KMS-11 (cell line): ENCODE measurements around the gene KATNAL2.
A peak's percentile ranks its signal among the peaks of the same experiment; 100 is the strongest.

Experiments used
- H2AFZ ChIP-seq: fragments of 200-600 bp; sonication (generic); 2 replicates; pipeline ENCODE4 v1.6.1; 2016; ENCODE audit warnings: antibody characterized with exemption, mixed run types, low read depth
- H3K27ac ChIP-seq: fragments of 200-600 bp; sonication (generic); 2 replicates; pipeline ENCODE4 v1.6.1; 2016; ENCODE audit warnings: mild to moderate bottlenecking, mixed run types
- H3K27me3 ChIP-seq: fragments of 200-600 bp; sonication (generic); 2 replicates; pipeline ENCODE4 v1.6.1; 2017; ENCODE audit warnings: mild to moderate bottlenecking, low read depth, mixed run types, moderate library complexity; ENCODE audit not compliant: insufficient read depth
- H3K36me3 ChIP-seq: fragments of 200-600 bp; sonication (generic); 2 replicates; pipeline ENCODE4 v1.6.1; 2017; ENCODE audit warnings: mild to moderate bottlenecking, mixed run types; ENCODE audit not compliant: insufficient read depth
- H3K4me1 ChIP-seq: fragments of 200-600 bp; sonication (generic); 2 replicates; pipeline ENCODE4 v1.6.1; 2016; ENCODE audit warnings: mild to moderate bottlenecking, low read depth, mixed run types; ENCODE audit not compliant: poor library complexity, severe bottlenecking
- H3K4me2 ChIP-seq: fragments of 200-600 bp; sonication (generic); 2 replicates; pipeline ENCODE4 v1.7.0; 2016; ENCODE audit warnings: mild to moderate bottlenecking, mixed run types
- H3K4me3 ChIP-seq: fragments of 200-600 bp; sonication (generic); IDR thresholded peaks from 2 replicates; pipeline ENCODE4 v1.6.1; 2017; ENCODE audit warnings: low read depth, low read length, mixed read lengths; ENCODE audit not compliant: insufficient read depth
- H3K79me2 ChIP-seq: fragments of 200-600 bp; sonication (generic); 2 replicates; pipeline ENCODE4 v1.6.1; 2016; ENCODE audit warnings: low read depth, mixed run types; ENCODE audit not compliant: insufficient read depth
- H3K9ac ChIP-seq: fragments of 200-600 bp; sonication (generic); 2 replicates; pipeline ENCODE4 v1.6.1; 2016; ENCODE audit warnings: mild to moderate bottlenecking, mixed run types
- H4K20me1 ChIP-seq: fragments of 200-600 bp; sonication (generic); 2 replicates; pipeline ENCODE4 v1.6.1; 2016; ENCODE audit warnings: mild to moderate bottlenecking, mixed run types; ENCODE audit not compliant: insufficient read depth
- TF ChIP-seq, protein P1 (sequence below): fragments of 200-600 bp; sonication (generic); conservative IDR thresholded peaks from 2 replicates; pipeline ENCODE4 v1.6.1; 2017; ENCODE audit warnings: low read depth, mild to moderate bottlenecking, antibody characterized with exemption, low read length, moderate library complexity, mixed read lengths

KATNAL2 gene

GRCh38 chr18:46886893-46887292, 30.5 kb upstream of the KATNAL2 start:
- Histone ChIP-seq H3K27ac (no peak overlapping the region), H4K20me1 (peaks cover 11% of the 10 kb centered on the region; the same call in 1 of the 2 replicates), H3K79me2 (peaks cover 69% of the 10 kb centered on the region), H3K9ac (no peak overlapping the region), H2AFZ (no peak overlapping the region), H3K4me3 (no peak overlapping the region), H3K4me2 (no peak overlapping the region), H3K27me3 (no peaks in the 10 kb centered on the region), H3K36me3 (peaks cover 4% of the 10 kb centered on the region; the same call in 1 of the 2 replicates), H3K4me1 (peaks cover 10% of the 10 kb centered on the region)
- TF ChIP-seq, protein P1, sequence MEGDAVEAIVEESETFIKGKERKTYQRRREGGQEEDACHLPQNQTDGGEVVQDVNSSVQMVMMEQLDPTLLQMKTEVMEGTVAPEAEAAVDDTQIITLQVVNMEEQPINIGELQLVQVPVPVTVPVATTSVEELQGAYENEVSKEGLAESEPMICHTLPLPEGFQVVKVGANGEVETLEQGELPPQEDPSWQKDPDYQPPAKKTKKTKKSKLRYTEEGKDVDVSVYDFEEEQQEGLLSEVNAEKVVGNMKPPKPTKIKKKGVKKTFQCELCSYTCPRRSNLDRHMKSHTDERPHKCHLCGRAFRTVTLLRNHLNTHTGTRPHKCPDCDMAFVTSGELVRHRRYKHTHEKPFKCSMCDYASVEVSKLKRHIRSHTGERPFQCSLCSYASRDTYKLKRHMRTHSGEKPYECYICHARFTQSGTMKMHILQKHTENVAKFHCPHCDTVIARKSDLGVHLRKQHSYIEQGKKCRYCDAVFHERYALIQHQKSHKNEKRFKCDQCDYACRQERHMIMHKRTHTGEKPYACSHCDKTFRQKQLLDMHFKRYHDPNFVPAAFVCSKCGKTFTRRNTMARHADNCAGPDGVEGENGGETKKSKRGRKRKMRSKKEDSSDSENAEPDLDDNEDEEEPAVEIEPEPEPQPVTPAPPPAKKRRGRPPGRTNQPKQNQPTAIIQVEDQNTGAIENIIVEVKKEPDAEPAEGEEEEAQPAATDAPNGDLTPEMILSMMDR, result no peak

DNA sequence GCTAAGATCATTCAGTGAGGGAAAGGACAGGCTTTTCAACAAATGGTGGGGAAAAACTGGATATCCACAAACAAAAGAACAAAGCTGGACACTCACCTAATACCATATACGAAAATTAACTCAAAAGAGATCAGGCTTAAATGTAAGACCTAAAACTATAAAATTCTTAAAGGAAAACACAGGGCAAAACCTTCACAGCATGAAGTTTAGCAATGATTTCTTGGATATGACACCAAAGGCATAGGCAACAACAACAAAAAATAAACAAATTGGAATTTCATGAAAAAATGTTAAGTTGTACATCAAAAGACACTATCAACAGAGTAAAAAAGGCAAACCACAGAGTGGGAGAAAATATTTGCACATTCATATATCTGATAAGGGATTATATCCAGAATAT, 28.4 kb upstream of the KATNAL2 start:
- Histone ChIP-seq H3K4me1 (peaks cover 30% of the 10 kb centered on the region), H3K9ac (no peak overlapping the region), H4K20me1 (peaks cover 16% of the 10 kb centered on the region; the same call in 1 of the 2 replicates), H3K4me3 (no peak overlapping the region), H3K79me2 (peaks cover 62% of the 10 kb centered on the region), H3K4me2 (no peak overlapping the region), H2AFZ (no peak overlapping the region), H3K27me3 (no peaks in the 10 kb centered on the region), H3K36me3 (peaks cover 4% of the 10 kb centered on the region; the same call in 1 of the 2 replicates), H3K27ac (no peak overlapping the region)
- TF ChIP-seq, protein P1, result no peak

DNA sequence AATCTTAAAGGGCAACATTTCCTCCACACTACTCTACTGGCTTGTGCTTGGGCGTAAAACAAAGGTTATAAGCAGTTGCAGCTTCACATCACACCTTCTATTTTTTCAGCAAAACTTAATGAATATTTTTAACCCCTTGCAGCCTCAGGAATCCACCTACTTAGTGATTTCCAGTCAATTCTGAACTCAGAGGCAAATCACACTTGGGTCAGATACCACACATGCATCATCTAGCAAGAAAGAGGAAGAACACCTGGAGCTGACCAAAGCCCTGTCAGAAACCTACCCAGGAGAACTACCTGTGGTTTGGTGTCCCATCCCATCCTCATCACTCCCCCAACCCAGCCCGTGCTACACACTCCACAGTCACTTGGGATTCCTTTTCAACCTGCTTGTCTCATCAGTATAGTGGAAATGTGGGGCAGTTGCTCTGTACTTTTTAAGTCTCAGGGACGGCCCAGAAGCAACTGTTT, 25.6 kb upstream of the KATNAL2 start:
- H3K27ac ChIP-seq, result peak overlapping the region; percentile 12; the same call in 1 of the 2 replicates
- no peak overlapping the region for H2AFZ ChIP-seq
- peak overlapping the region; percentile 39 for H3K4me2 ChIP-seq
- H3K36me3 ChIP-seq, result peaks cover 4% of the 10 kb centered on the region; the same call in 1 of the 2 replicates
- no peaks in the 10 kb centered on the region for H3K27me3 ChIP-seq
- H3K79me2 ChIP-seq, result peaks cover 76% of the 10 kb centered on the region
- peaks cover 24% of the 10 kb centered on the region; the same call in 1 of the 2 replicates for H4K20me1 ChIP-seq
- TF ChIP-seq, protein P1, result no peak
- H3K9ac ChIP-seq, result no peak overlapping the region
- peaks cover 39% of the 10 kb centered on the region for H3K4me1 ChIP-seq
- H3K4me3 ChIP-seq, result no peak overlapping the region

DNA sequence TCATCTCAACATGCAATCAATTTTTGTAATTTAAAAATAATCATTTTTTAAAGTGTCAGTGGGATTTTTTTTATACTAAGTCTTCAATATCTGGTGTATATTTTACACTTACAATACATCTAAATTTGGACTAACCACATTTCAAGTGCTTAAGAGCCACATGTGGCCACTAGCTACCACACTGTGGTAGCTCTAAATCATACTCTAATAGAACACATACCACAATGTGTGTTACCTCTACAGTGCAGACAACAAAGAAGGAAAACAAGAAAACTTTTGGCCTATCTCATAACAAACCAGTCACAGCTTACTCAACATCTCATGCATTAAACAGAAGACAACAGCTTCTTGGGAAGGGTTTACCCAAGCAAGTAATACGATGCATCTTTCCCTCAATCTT, 24.6 kb upstream of the KATNAL2 start:
- H4K20me1 ChIP-seq, result peaks cover 24% of the 10 kb centered on the region; the same call in 1 of the 2 replicates
- H3K27ac ChIP-seq, result peak overlapping the region; percentile 4; the same call in 1 of the 2 replicates
- peaks cover under 1% of the 10 kb centered on the region; the same call in 1 of the 2 replicates for H3K36me3 ChIP-seq
- TF ChIP-seq, protein P1, result no peak
- H3K27me3 ChIP-seq, result no peaks in the 10 kb centered on the region
- H3K79me2 ChIP-seq, result peaks cover 76% of the 10 kb centered on the region
- H3K4me1 ChIP-seq, result peaks cover 39% of the 10 kb centered on the region
- H3K4me2 ChIP-seq, result peak overlapping the region; percentile 34
- H3K4me3 ChIP-seq, result no peak overlapping the region
- no peak overlapping the region for H3K9ac ChIP-seq
- no peak overlapping the region for H2AFZ ChIP-seq
